Neutrophil (primary cell): ENCODE measurements around the gene CFDP1.

ENCODE experiments used
- H3K27ac ChIP-seq: fragments of 200-600 bp; sonication (generic); 2 replicates; pipeline ENCODE4 v1.5.1; 2016; ENCODE audit warnings: mild to moderate bottlenecking, moderate library complexity
- H3K27me3 ChIP-seq: fragments of 200-600 bp; sonication (generic); 2 replicates; pipeline ENCODE4 v1.6.0; 2016; ENCODE audit warnings: mild to moderate bottlenecking
- H3K36me3 ChIP-seq: fragments of 200-600 bp; sonication (generic); 2 replicates; pipeline ENCODE4 v1.5.1; 2017
- H3K4me1 ChIP-seq, 2 experiments: fragments of 200-600 bp in 1 of 2; sonication (generic) in 1 of 2; 1 replicate in 1 of 2; 2 replicates in 1 of 2; pipeline versions ENCODE4 v1.5.1 to v1.6.1; 2013 to 2016; ENCODE audit warnings: low read depth in 1 of 2, low read length in 1 of 2, mild to moderate bottlenecking in 1 of 2, moderate library complexity in 1 of 2; ENCODE audit not compliant: control insufficient read depth in 1 of 2, insufficient read depth in 1 of 2
- H3K4me3 ChIP-seq, 2 experiments: fragments of 200-600 bp in 1 of 2; sonication (generic) in 1 of 2; 1 replicate in 1 of 2; 2 replicates in 1 of 2; pipeline ENCODE4 v1.5.1; 2013 to 2016; ENCODE audit warnings: low read depth in 1 of 2, low read length in 1 of 2, mild to moderate bottlenecking in 1 of 2, moderate library complexity in 1 of 2
- H3K9me3 ChIP-seq: fragments of 200-600 bp; sonication (generic); 2 replicates; pipeline ENCODE4 v1.5.1; 2016
- CTCF ChIP-seq: fragments of 200-600 bp; sonication (generic); IDR thresholded peaks from 2 replicates; pipeline ENCODE4 v1.5.1; 2016; ENCODE audit warnings: antibody characterized with exemption

The CFDP1 gene

GRCh38 chr16:75326333-75326732 lies 107.0 kb downstream of the CFDP1 start:
- peaks cover 32% of the 10 kb centered on the region for H3K27me3 ChIP-seq
- H3K9me3 ChIP-seq, result no peaks in the 10 kb centered on the region
- no peak for TF ChIP-seq CTCF
- no peak overlapping the region for H3K4me3 ChIP-seq
- H3K27ac ChIP-seq, result no peak overlapping the region
- H3K36me3 ChIP-seq, result no peaks in the 10 kb centered on the region
- H3K4me1 ChIP-seq, result no peaks in the 10 kb centered on the region

- Histone ChIP-seq H3K36me3 (no peaks in the 10 kb centered on the region), H3K27me3 (peaks cover 12% of the 10 kb centered on the region), H3K4me3 (no peak overlapping the region), H3K27ac (no peak overlapping the region), H3K4me1 (no peaks in the 10 kb centered on the region), H3K9me3 (no peaks in the 10 kb centered on the region)
- TF ChIP-seq CTCF, result no peak
Observed at GRCh38 chr16:75323933-75324332, 109.4 kb downstream of the CFDP1 start.

GRCh38 chr16:75323198-75323597 lies 110.1 kb downstream of the CFDP1 start:
- Histone ChIP-seq H3K27ac (no peak overlapping the region), H3K4me1 (no peaks in the 10 kb centered on the region), H3K27me3 (peaks cover 12% of the 10 kb centered on the region)

GRCh38 chr16:75322740-75323139 lies 110.6 kb downstream of the CFDP1 start:
- Histone ChIP-seq H3K9me3 (no peaks in the 10 kb centered on the region), H3K4me3 (no peak overlapping the region), H3K27ac (no peak overlapping the region), H3K36me3 (no peaks in the 10 kb centered on the region), H3K27me3 (peaks cover 12% of the 10 kb centered on the region), H3K4me1 (no peaks in the 10 kb centered on the region)
- TF ChIP-seq CTCF, result no peak

More at GRCh38 chr16:75323198-75323597, 110.1 kb downstream of the CFDP1 start:
- Histone ChIP-seq H3K9me3 (no peaks in the 10 kb centered on the region), H3K4me3 (no peak overlapping the region), H3K36me3 (no peaks in the 10 kb centered on the region)
- no peak for TF ChIP-seq CTCF

- H3K9me3 ChIP-seq, result no peaks in the 10 kb centered on the region
- TF ChIP-seq CTCF, result no peak
- no peak overlapping the region for H3K27ac ChIP-seq
- peaks cover 5% of the 10 kb centered on the region for H3K27me3 ChIP-seq
- H3K36me3 ChIP-seq, result no peaks in the 10 kb centered on the region
- H3K4me1 ChIP-seq, result no peaks in the 10 kb centered on the region
- no peak overlapping the region for H3K4me3 ChIP-seq
Observed at GRCh38 chr16:75320435-75320834, 112.9 kb downstream of the CFDP1 start.
